Osteocyte (in vitro differentiated cells): ENCODE results near the gene CDH4. TPM values are rescaled to one million over a fixed set of nuclear protein-coding genes. Genes with fewer than 3 reads are reported as not detected.

Source experiments
- DNase-seq: peaks from one replicate; pipeline ENCODE4 v3.0.0; 2021; ENCODE audit warnings: mixed read lengths; ENCODE audit not compliant: unreplicated experiment; ENCODE audit errors: extremely low spot score
- H3K27ac Mint-ChIP-seq: one replicate; pipeline ENCODE4 v1.8.0; 2021; ENCODE audit warnings: mild to moderate bottlenecking, mixed read lengths; ENCODE audit not compliant: unreplicated experiment
- H3K27me3 Mint-ChIP-seq: one replicate; pipeline ENCODE4 v1.8.0; 2021; ENCODE audit warnings: mixed read lengths; ENCODE audit not compliant: unreplicated experiment
- H3K36me3 Mint-ChIP-seq: one replicate; pipeline ENCODE4 v1.8.0; 2021; ENCODE audit warnings: mixed read lengths; ENCODE audit not compliant: unreplicated experiment
- H3K4me1 Mint-ChIP-seq: one replicate; pipeline ENCODE4 v1.8.0; 2021; ENCODE audit warnings: mixed read lengths; ENCODE audit not compliant: unreplicated experiment
- H3K4me3 Mint-ChIP-seq: one replicate; pipeline ENCODE4 v1.8.0; 2021; ENCODE audit warnings: mild to moderate bottlenecking, moderate library complexity, mixed read lengths; ENCODE audit not compliant: unreplicated experiment
- H3K9me3 Mint-ChIP-seq: one replicate; pipeline ENCODE4 v1.8.0; 2021; ENCODE audit warnings: mixed read lengths; ENCODE audit not compliant: unreplicated experiment
- CTCF ChIP-seq: fragments of 200-600 bp; sonication (generic); IDR thresholded peaks from 2 replicates; pipeline ENCODE4 v1.5.0; 2021; ENCODE audit warnings: antibody characterized with exemption, mild to moderate bottlenecking, moderate library complexity
- total RNA-seq: library from RNA; stranded (reverse); gene quantifications from 2 replicates; pipeline ENCODE4 v1.2.1, GENCODE V29; 2021

Gene CDH4
- total RNA-seq, 1 donor from 2014 or later: 1.3 TPM

- no peak overlapping the region for H3K27ac Mint-ChIP-seq
- H3K9me3 Mint-ChIP-seq: peaks cover 4% of the 10 kb centered on the region
- no peaks in the 10 kb centered on the region for H3K4me1 Mint-ChIP-seq
- no peak overlapping the region for H3K4me3 Mint-ChIP-seq
- DNase-seq: no peak
- no peaks in the 10 kb centered on the region for H3K36me3 Mint-ChIP-seq
- H3K27me3 Mint-ChIP-seq: peaks cover 2% of the 10 kb centered on the region
- no peak for TF ChIP-seq CTCF
Observed at GRCh38 chr20:61417221-61417941, 165.3 kb downstream of the CDH4 start.

- TF ChIP-seq CTCF: no peak
- no peak for DNase-seq
- H3K36me3 Mint-ChIP-seq: no peaks in the 10 kb centered on the region
- H3K27me3 Mint-ChIP-seq: peaks cover 2% of the 10 kb centered on the region
- no peak overlapping the region for H3K27ac Mint-ChIP-seq
- no peaks in the 10 kb centered on the region for H3K9me3 Mint-ChIP-seq
- H3K4me1 Mint-ChIP-seq: no peaks in the 10 kb centered on the region
- H3K4me3 Mint-ChIP-seq: no peak overlapping the region
Observed at GRCh38 chr20:61419010-61419409, 166.9 kb downstream of the CDH4 start.

- H3K36me3 Mint-ChIP-seq: no peaks in the 10 kb centered on the region
- no peak for DNase-seq
- H3K4me1 Mint-ChIP-seq: no peaks in the 10 kb centered on the region
- no peak overlapping the region for H3K4me3 Mint-ChIP-seq
- H3K27ac Mint-ChIP-seq: no peak overlapping the region
- peaks cover 2% of the 10 kb centered on the region for H3K27me3 Mint-ChIP-seq
- H3K9me3 Mint-ChIP-seq: no peaks in the 10 kb centered on the region
- TF ChIP-seq CTCF: no peak
Observed at GRCh38 chr20:61419501-61419900, 167.4 kb downstream of the CDH4 start.

GRCh38 chr20:61420056-61420455, 168.0 kb downstream of the CDH4 start:
- TF ChIP-seq CTCF: no peak
- H3K4me1 Mint-ChIP-seq: no peaks in the 10 kb centered on the region
- no peak for DNase-seq
- H3K36me3 Mint-ChIP-seq: no peaks in the 10 kb centered on the region
- peaks cover 2% of the 10 kb centered on the region for H3K27me3 Mint-ChIP-seq
- no peak overlapping the region for H3K27ac Mint-ChIP-seq
- no peak overlapping the region for H3K4me3 Mint-ChIP-seq
- H3K9me3 Mint-ChIP-seq: no peaks in the 10 kb centered on the region

GRCh38 chr20:61420781-61421180, 168.7 kb downstream of the CDH4 start:
- no peak for TF ChIP-seq CTCF
- Mint-ChIP-seq H3K27me3 (no peaks in the 10 kb centered on the region), H3K9me3 (no peaks in the 10 kb centered on the region), H3K4me3 (no peak overlapping the region), H3K4me1 (no peaks in the 10 kb centered on the region), H3K36me3 (no peaks in the 10 kb centered on the region), H3K27ac (no peak overlapping the region)
- DNase-seq: no peak
